HL-60 (cell line): Measurements from ENCODE around the gene RAB40B.

Source experiments
- SPI1 ChIP-seq: IDR thresholded peaks from 2 replicates; pipeline ENCODE4 v1.6.1; 2012; ENCODE audit warnings: low read depth, mild to moderate bottlenecking, borderline replicate concordance
- TF ChIP-seq, protein P1 (sequence below): IDR thresholded peaks from one replicate; pipeline ENCODE4 v1.5.1; 2011; ENCODE audit warnings: low read length, control low read depth, inconsistent platforms; ENCODE audit not compliant: insufficient read depth
- TF ChIP-seq, protein P2 (sequence below): IDR thresholded peaks from 2 replicates; pipeline ENCODE4 v1.6.1; 2012; ENCODE audit warnings: low read depth; ENCODE audit not compliant: insufficient replicate concordance

DNA sequence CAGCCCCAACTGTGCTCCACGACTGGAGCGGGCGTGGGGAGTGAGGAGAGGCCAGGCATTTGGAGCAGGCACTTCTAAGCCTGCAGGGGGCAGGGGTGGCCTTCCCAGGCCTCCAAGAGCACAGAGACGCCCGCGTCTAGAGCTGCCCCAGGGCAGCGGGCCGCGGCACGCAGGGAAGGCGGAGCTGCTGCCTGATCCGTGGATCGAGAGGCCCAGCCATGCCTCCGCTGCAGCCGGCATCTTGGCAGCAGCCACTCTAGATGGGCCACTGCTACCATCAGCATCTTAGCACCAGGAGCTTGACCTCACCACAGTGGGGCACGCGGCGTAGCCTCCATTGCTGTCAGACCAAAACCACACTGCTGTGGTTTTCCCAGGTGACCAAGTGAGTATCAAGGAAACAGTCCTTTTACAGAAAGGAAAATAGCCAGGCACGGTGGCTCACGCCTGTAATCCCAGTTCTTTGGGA is 29.8 kb downstream of the RAB40B start:
- TF ChIP-seq, protein P1, sequence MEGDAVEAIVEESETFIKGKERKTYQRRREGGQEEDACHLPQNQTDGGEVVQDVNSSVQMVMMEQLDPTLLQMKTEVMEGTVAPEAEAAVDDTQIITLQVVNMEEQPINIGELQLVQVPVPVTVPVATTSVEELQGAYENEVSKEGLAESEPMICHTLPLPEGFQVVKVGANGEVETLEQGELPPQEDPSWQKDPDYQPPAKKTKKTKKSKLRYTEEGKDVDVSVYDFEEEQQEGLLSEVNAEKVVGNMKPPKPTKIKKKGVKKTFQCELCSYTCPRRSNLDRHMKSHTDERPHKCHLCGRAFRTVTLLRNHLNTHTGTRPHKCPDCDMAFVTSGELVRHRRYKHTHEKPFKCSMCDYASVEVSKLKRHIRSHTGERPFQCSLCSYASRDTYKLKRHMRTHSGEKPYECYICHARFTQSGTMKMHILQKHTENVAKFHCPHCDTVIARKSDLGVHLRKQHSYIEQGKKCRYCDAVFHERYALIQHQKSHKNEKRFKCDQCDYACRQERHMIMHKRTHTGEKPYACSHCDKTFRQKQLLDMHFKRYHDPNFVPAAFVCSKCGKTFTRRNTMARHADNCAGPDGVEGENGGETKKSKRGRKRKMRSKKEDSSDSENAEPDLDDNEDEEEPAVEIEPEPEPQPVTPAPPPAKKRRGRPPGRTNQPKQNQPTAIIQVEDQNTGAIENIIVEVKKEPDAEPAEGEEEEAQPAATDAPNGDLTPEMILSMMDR: peak; percentile 75
- no peak for TF ChIP-seq SPI1
- TF ChIP-seq, protein P2, sequence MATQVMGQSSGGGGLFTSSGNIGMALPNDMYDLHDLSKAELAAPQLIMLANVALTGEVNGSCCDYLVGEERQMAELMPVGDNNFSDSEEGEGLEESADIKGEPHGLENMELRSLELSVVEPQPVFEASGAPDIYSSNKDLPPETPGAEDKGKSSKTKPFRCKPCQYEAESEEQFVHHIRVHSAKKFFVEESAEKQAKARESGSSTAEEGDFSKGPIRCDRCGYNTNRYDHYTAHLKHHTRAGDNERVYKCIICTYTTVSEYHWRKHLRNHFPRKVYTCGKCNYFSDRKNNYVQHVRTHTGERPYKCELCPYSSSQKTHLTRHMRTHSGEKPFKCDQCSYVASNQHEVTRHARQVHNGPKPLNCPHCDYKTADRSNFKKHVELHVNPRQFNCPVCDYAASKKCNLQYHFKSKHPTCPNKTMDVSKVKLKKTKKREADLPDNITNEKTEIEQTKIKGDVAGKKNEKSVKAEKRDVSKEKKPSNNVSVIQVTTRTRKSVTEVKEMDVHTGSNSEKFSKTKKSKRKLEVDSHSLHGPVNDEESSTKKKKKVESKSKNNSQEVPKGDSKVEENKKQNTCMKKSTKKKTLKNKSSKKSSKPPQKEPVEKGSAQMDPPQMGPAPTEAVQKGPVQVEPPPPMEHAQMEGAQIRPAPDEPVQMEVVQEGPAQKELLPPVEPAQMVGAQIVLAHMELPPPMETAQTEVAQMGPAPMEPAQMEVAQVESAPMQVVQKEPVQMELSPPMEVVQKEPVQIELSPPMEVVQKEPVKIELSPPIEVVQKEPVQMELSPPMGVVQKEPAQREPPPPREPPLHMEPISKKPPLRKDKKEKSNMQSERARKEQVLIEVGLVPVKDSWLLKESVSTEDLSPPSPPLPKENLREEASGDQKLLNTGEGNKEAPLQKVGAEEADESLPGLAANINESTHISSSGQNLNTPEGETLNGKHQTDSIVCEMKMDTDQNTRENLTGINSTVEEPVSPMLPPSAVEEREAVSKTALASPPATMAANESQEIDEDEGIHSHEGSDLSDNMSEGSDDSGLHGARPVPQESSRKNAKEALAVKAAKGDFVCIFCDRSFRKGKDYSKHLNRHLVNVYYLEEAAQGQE: no peak
